IMR-90 (cell line): ENCODE results near the gene PLCG1. TPM values are rescaled to one million over a fixed set of nuclear protein-coding genes. Genes with fewer than 3 reads are reported as not detected.

Experiments
- ATAC-seq: fragments of 200-7000 bp; cut with Tn5 transposase; 2 replicates; pipeline ENCODE4 v1.9.1; 2020; ENCODE audit warnings: low read depth, mild to moderate bottlenecking, moderate library complexity
- BruUV-seq: library from RNA; stranded (reverse); fragments of 400-500 nt; replicated peaks from 2 replicates; lab custom pipeline; 2021; lab: Mats Ljungman, UMichigan
- CTCF ChIA-PET: fragments of 300-600 bp; formaldehyde crosslinking; extraction: SDS; loops from one replicate; lab custom pipeline; 2021; ENCODE audit warnings: antibody characterized with exemption; lab: Yijun Ruan, JAX
- POLR2A ChIA-PET: fragments of 300-600 bp; sonication (Branson Sonifier 250); formaldehyde crosslinking; loops from one replicate; lab custom pipeline; 2022; ENCODE audit warnings: antibody characterized with exemption; ENCODE audit not compliant: unreplicated experiment; lab: Charles Lee
- DNase-seq: peaks from one replicate; pipeline ENCODE4 v3.0.0; 2013
- H2AFZ ChIP-seq: replicated peaks from 2 replicates; pipeline ENCODE3; 2013; ENCODE audit warnings: low read length, mild to moderate bottlenecking; ENCODE audit not compliant: poor library complexity
- H2AK5ac ChIP-seq: 2 replicates; pipeline ENCODE4 v1.6.1; 2013; ENCODE audit warnings: low read depth, low read length, inconsistent platforms
- H2AK9ac ChIP-seq: replicated peaks from 2 replicates; pipeline ENCODE3; 2013; ENCODE audit warnings: mild to moderate bottlenecking, low read depth, low read length, moderate library complexity; ENCODE audit not compliant: poor library complexity
- H2BK120ac ChIP-seq: 2 replicates; pipeline ENCODE4 v1.6.1; 2013; ENCODE audit warnings: low read depth, low read length, inconsistent platforms
- H2BK15ac ChIP-seq: 3 replicates; pipeline ENCODE4 v1.6.1; 2013; ENCODE audit warnings: low read depth, low read length, inconsistent platforms
- H2BK20ac ChIP-seq: 2 replicates; pipeline ENCODE4 v1.6.1; 2013; ENCODE audit warnings: low read depth, mild to moderate bottlenecking, inconsistent platforms, low read length, moderate library complexity
- H2BK5ac ChIP-seq: 2 replicates; pipeline ENCODE4 v1.6.1; 2013; ENCODE audit warnings: mild to moderate bottlenecking, low read depth, low read length, inconsistent platforms; ENCODE audit not compliant: poor library complexity, severe bottlenecking
- H3K14ac ChIP-seq: replicated peaks from 2 replicates; pipeline ENCODE4 v1.6.1; 2013; ENCODE audit warnings: low read depth, low read length, inconsistent platforms
- H3K18ac ChIP-seq: 2 replicates; pipeline ENCODE4 v1.6.1; 2013; ENCODE audit warnings: low read depth, low read length, control low read depth
- H3K23ac ChIP-seq: 2 replicates; pipeline ENCODE4 v1.6.1; 2013; ENCODE audit warnings: low read depth, low read length, inconsistent platforms
- H3K27ac ChIP-seq: 2 replicates; pipeline ENCODE4 v1.5.1; 2013; ENCODE audit warnings: mild to moderate bottlenecking, control low read depth, low read length; ENCODE audit not compliant: insufficient read depth
- H3K27me3 ChIP-seq: 2 replicates; pipeline ENCODE4 v1.6.1; 2013; ENCODE audit warnings: low read length; ENCODE audit not compliant: control insufficient read depth, insufficient read depth
- H3K36me3 ChIP-seq: 2 replicates; pipeline ENCODE4 v1.6.1; 2013; ENCODE audit warnings: low read length, mixed read lengths; ENCODE audit not compliant: control insufficient read depth, insufficient read depth
- H3K4ac ChIP-seq: 2 replicates; pipeline ENCODE4 v1.6.1; 2013; ENCODE audit warnings: low read depth, low read length, inconsistent platforms
- H3K4me1 ChIP-seq: 2 replicates; pipeline ENCODE4 v1.6.1; 2013; ENCODE audit warnings: low read length, mixed read lengths; ENCODE audit not compliant: control insufficient read depth, insufficient read depth
- H3K4me2 ChIP-seq: 2 replicates; pipeline ENCODE4 v1.6.1; 2013; ENCODE audit warnings: low read depth, mild to moderate bottlenecking, control low read depth, low read length, moderate library complexity
- H3K4me3 ChIP-seq: 2 replicates; pipeline ENCODE4 v1.5.1; 2013; ENCODE audit warnings: low read depth, mild to moderate bottlenecking, control low read depth, low read length, moderate library complexity; ENCODE audit not compliant: insufficient read depth
- H3K56ac ChIP-seq: 2 replicates; pipeline ENCODE4 v1.6.1; 2013; ENCODE audit warnings: low read length, inconsistent platforms; ENCODE audit not compliant: insufficient read depth; ENCODE audit errors: extremely low read depth
- H3K79me1 ChIP-seq, 2 experiments: 2 replicates each; pipeline ENCODE4 v1.6.1; 2013; ENCODE audit warnings: low read length in 2 of 2, inconsistent platforms in 1 of 2, low read depth in 1 of 2
- H3K9ac ChIP-seq: 2 replicates; pipeline ENCODE4 v1.6.1; 2013; ENCODE audit warnings: low read depth, low read length, control low read depth
- H3K9me1 ChIP-seq: 2 replicates; pipeline ENCODE4 v1.6.1; 2013; ENCODE audit warnings: low read length, inconsistent platforms; ENCODE audit not compliant: insufficient read depth
- H3K9me3 ChIP-seq: 2 replicates; pipeline ENCODE4 v1.6.1; 2013; ENCODE audit warnings: low read length; ENCODE audit not compliant: control insufficient read depth, insufficient read depth
- H4K20me1 ChIP-seq: 2 replicates; pipeline ENCODE4 v1.6.1; 2013; ENCODE audit warnings: low read length, inconsistent platforms; ENCODE audit not compliant: insufficient read depth
- H4K5ac ChIP-seq: 2 replicates; pipeline ENCODE4 v1.6.1; 2013; ENCODE audit warnings: mild to moderate bottlenecking, low read depth, low read length, control low read depth
- H4K8ac ChIP-seq, 2 experiments: 2 replicates each; pipeline ENCODE4 v1.6.1; 2013; ENCODE audit warnings: low read depth in 2 of 2, low read length in 2 of 2, control low read depth in 1 of 2, inconsistent platforms in 1 of 2
- H4K91ac ChIP-seq: 2 replicates; pipeline ENCODE4 v1.6.1; 2013; ENCODE audit warnings: low read depth, low read length, inconsistent platforms; ENCODE audit not compliant: insufficient read depth
- BHLHE40 ChIP-seq: fragments of 150-350 bp; IDR thresholded peaks from 2 replicates; pipeline ENCODE4 v1.6.1; 2016; ENCODE audit warnings: mild to moderate bottlenecking, low read depth, low read length
- CEBPB ChIP-seq: IDR thresholded peaks from 2 replicates; pipeline ENCODE4 v1.6.1; 2012; ENCODE audit warnings: low read depth, low read length, improper control_type of control experiment
- CHD1 ChIP-seq: IDR thresholded peaks from 2 replicates; pipeline ENCODE4 v1.6.1; 2012; ENCODE audit warnings: low read depth, low read length, improper control_type of control experiment
- MAFK ChIP-seq: IDR thresholded peaks from 2 replicates; pipeline ENCODE4 v1.6.1; 2012; ENCODE audit warnings: low read depth, low read length, improper control_type of control experiment
- MAZ ChIP-seq: IDR thresholded peaks from 2 replicates; pipeline ENCODE4 v1.6.1; 2012; ENCODE audit warnings: low read depth, mild to moderate bottlenecking, low read length, improper control_type of control experiment, moderate library complexity, borderline replicate concordance
- POLR2A ChIP-seq: IDR thresholded peaks from 2 replicates; pipeline ENCODE4 v1.6.1; 2012; ENCODE audit warnings: mild to moderate bottlenecking, low read depth, low read length
- RAD21 ChIP-seq: IDR thresholded peaks from 2 replicates; pipeline ENCODE4 v1.6.1; 2012; ENCODE audit warnings: low read length, improper control_type of control experiment
- RCOR1 ChIP-seq: IDR thresholded peaks from 2 replicates; pipeline ENCODE4 v1.6.1; 2012; ENCODE audit warnings: mild to moderate bottlenecking, low read length, improper control_type of control experiment; ENCODE audit not compliant: insufficient replicate concordance
- SMC3 ChIP-seq: fragments of 150-350 bp; IDR thresholded peaks from 2 replicates; pipeline ENCODE4 v1.6.1; 2016; ENCODE audit warnings: low read depth, mild to moderate bottlenecking, antibody characterized with exemption, low read length, moderate library complexity
- WGBS, 2 experiments: methylation state at CpG; one replicate each; pipeline versions ENCODE4 v1.1.5 to v1.1.7; 2013; ENCODE audit warnings: missing lambda C conversion rate in 2 of 2; ENCODE audit not compliant: insufficient read length in 1 of 2; ENCODE audit errors: extremely low coverage in 2 of 2; 5-methylcytosine and 5-hydroxymethylcytosine counted together
- dilution Hi-C: fragments of 300-500 bp; cut with HindIII; formaldehyde crosslinking; loops from one replicate; pipeline ENCODE4 v1.14.3; 2018; ENCODE audit warnings: low sequenced_read_pairs; ENCODE audit not compliant: unreplicated experiment
- in situ Hi-C: fragments of 300-500 bp; cut with MboI; formaldehyde crosslinking; loops from 3 replicates; pipeline ENCODE4 v1.14.3; 2019; ENCODE audit warnings: low sequenced_read_pairs, inconsistent platforms, mixed read lengths
- intact Hi-C: fragments of 100-400 bp; cut with micrococcal nuclease; formaldehyde crosslinking; loops from 2 replicates; pipeline ENCODE4 v1.10.0; 2022
- polyA plus RNA-seq, 3 experiments: library from polyadenylated mRNA; depleted of rRNA; stranded (reverse); fragments of >200 nt; gene quantifications; 2 replicates each; pipeline ENCODE4 v1.2.3, GENCODE V29; 2012; ENCODE audit warnings: low replicate concordance in 1 of 3
- total RNA-seq: library from RNA; depleted of rRNA; stranded (reverse); fragments of >200 nt; gene quantifications from 2 replicates; pipeline ENCODE4 v1.2.3, GENCODE V29; 2012
- TF ChIP-seq, protein P1 (sequence below): conservative IDR thresholded peaks from 2 replicates; pipeline ENCODE4 v1.5.1; 2012; ENCODE audit warnings: mild to moderate bottlenecking, low read depth, low read length, improper control_type of control experiment
- TF ChIP-seq, protein P2 (sequence below): fragments of 150-350 bp; IDR thresholded peaks from 2 replicates; pipeline ENCODE4 v1.6.1; 2016; ENCODE audit warnings: low read depth, mild to moderate bottlenecking, low read length, moderate library complexity, borderline replicate concordance
- TF ChIP-seq, protein P3 (sequence below): fragments of 150-350 bp; IDR thresholded peaks from 2 replicates; pipeline ENCODE4 v1.6.1; 2017; ENCODE audit warnings: mild to moderate bottlenecking, antibody characterized with exemption, low read length, low read depth

Gene PLCG1
- total and polyA plus RNA-seq, 2 of the 4 experiments (the other 2 are of a cell fraction), result 59.1 to 69.1 TPM

DNA sequence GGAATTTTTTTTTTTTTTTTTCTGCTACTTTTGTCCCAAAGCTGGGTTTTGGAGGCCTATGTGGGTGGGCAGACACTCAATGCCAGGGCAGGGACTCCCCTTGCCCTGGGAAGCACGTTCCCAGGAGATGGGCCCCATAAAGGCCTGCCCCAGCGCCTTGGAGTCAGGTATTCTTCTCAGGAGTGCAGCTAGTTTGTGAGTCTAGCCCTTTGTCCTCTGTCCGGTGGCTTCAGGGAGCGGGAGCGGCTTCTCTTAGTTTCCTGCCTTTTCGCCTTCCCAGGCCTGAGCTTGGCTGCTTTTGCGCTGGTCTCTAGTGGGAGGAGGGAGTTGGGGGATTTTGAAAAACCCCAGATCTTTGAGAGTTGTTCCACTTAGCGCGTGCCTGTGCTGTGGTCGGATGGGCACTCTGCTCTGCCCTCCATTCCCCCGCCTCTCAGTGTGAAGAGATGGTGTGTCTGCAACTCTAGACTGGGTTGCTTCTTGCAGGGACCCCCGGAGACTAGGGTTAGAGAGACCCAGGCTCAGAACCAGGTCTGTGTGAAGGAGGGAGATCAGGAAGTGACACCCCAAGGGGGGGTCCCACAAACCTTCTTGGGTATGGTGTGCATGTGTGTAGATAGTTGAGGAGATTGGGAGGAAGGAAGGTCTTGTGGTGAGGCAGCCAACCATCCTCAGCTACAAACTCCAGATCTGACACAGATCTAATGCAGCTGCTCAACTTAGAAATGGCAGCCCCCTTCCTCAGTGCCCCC, 1.3 kb downstream of the PLCG1 start:
- H3K36me3 ChIP-seq, result no peaks in the 10 kb centered on the region
- H3K27me3 ChIP-seq, result no peaks in the 10 kb centered on the region
- peak overlapping the region; percentile 78 for H3K9ac ChIP-seq
- H3K4me1 ChIP-seq, result peaks cover 22% of the 10 kb centered on the region
- H3K23ac ChIP-seq, result peak overlapping the region; percentile 61
- H3K4me3 ChIP-seq, result peak overlapping the region; percentile 98
- in situ Hi-C loops, result no loop called here
- peak overlapping the region; percentile 49 to 60; a peak in 2 of 4 replicates for H4K8ac ChIP-seq
- H3K9me3 ChIP-seq, result no peaks in the 10 kb centered on the region
- TF ChIP-seq RCOR1 (no peak), BHLHE40 (no peak), RAD21 (no peak), SMC3 (no peak), CEBPB (no peak), POLR2A (no peak), MAFK (no peak), CHD1 (no peak), MAZ (no peak)
- TF ChIP-seq, protein P1, sequence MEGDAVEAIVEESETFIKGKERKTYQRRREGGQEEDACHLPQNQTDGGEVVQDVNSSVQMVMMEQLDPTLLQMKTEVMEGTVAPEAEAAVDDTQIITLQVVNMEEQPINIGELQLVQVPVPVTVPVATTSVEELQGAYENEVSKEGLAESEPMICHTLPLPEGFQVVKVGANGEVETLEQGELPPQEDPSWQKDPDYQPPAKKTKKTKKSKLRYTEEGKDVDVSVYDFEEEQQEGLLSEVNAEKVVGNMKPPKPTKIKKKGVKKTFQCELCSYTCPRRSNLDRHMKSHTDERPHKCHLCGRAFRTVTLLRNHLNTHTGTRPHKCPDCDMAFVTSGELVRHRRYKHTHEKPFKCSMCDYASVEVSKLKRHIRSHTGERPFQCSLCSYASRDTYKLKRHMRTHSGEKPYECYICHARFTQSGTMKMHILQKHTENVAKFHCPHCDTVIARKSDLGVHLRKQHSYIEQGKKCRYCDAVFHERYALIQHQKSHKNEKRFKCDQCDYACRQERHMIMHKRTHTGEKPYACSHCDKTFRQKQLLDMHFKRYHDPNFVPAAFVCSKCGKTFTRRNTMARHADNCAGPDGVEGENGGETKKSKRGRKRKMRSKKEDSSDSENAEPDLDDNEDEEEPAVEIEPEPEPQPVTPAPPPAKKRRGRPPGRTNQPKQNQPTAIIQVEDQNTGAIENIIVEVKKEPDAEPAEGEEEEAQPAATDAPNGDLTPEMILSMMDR, result no peak
- TF ChIP-seq, protein P2, sequence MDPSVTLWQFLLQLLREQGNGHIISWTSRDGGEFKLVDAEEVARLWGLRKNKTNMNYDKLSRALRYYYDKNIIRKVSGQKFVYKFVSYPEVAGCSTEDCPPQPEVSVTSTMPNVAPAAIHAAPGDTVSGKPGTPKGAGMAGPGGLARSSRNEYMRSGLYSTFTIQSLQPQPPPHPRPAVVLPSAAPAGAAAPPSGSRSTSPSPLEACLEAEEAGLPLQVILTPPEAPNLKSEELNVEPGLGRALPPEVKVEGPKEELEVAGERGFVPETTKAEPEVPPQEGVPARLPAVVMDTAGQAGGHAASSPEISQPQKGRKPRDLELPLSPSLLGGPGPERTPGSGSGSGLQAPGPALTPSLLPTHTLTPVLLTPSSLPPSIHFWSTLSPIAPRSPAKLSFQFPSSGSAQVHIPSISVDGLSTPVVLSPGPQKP, result no peak
- TF ChIP-seq, protein P3, sequence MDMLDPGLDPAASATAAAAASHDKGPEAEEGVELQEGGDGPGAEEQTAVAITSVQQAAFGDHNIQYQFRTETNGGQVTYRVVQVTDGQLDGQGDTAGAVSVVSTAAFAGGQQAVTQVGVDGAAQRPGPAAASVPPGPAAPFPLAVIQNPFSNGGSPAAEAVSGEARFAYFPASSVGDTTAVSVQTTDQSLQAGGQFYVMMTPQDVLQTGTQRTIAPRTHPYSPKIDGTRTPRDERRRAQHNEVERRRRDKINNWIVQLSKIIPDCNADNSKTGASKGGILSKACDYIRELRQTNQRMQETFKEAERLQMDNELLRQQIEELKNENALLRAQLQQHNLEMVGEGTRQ, result no peak
- no TSS peak for BruUV-seq
- POLR2A ChIA-PET, result interaction anchor here (0.5 to 0.6 kb wide), 2 partner anchors 183 to 287 kb away, joined by 3 to 6 read pairs; no protein-coding TSS in a partner anchor
- H3K56ac ChIP-seq, result peak overlapping the region; percentile 75
- H2AK5ac ChIP-seq, result peak overlapping the region; percentile 71
- CTCF ChIA-PET, result interaction anchor here (1.0 kb wide), 3 partner anchors 11 to 202 kb away, joined by 3 to 4 read pairs (median 4); partner anchors contain the start of gene LPIN3
- H2BK20ac ChIP-seq, result no peak overlapping the region
- peak overlapping the region; percentile 28; the same call in 1 of the 2 replicates for H4K5ac ChIP-seq
- 3% methylated on average over 5 of the region's 12 CpGs; no CpG with 5 or more reads in 1 of the 2 experiments for WGBS, 2 experiments
- H3K4ac ChIP-seq, result peak overlapping the region; percentile 47
- intact Hi-C loops, result loop anchor here (5.0 kb wide), 2 partner anchors 189 to 554 kb away; no protein-coding TSS in a partner anchor
- dilution Hi-C loops, result no loop called here
- peak overlapping the region; percentile 89 for H3K4me2 ChIP-seq
- no peak overlapping the region; the same call in 1 of the 2 replicates for H2BK120ac ChIP-seq
- H4K20me1 ChIP-seq, result peaks cover 54% of the 10 kb centered on the region
- H2BK15ac ChIP-seq, result no peak overlapping the region
- peak overlapping the region; percentile 82 for H3K27ac ChIP-seq
- H2BK5ac ChIP-seq, result peak overlapping the region; percentile 6
- no peak for ATAC-seq
- H3K79me1 ChIP-seq, result peaks cover 9 to 59% of the 10 kb centered on the region in 2 experiments
- H2AFZ ChIP-seq, result peak overlapping the region; percentile 94
- H4K91ac ChIP-seq, result peak overlapping the region; percentile 43
- peak; percentile 12 for DNase-seq
- peak overlapping the region; percentile 49 for H3K14ac ChIP-seq
- H2AK9ac ChIP-seq, result peak overlapping the region; percentile 85
- H3K18ac ChIP-seq, result no peak overlapping the region
- H3K9me1 ChIP-seq, result peaks cover 37% of the 10 kb centered on the region
